ENCODE measurements around the gene SEMA5B.

SEMA5B gene

GRCh38 chr3:123072152-123072551, 44.6 kb upstream of the SEMA5B start:
- no peak for TF ChIP-seq ZNF274 (IDR thresholded peaks at IDR 0.05; ENCODE audit: low read depth, low read length)
- no peak for TF ChIP-seq YY1 (IDR thresholded peaks at IDR 0.05; ENCODE audit: insufficient read depth, insufficient read length)
- TF ChIP-seq SUZ12 (IDR thresholded peaks at IDR 0.05; ENCODE audit: extremely low read depth, insufficient read depth, insufficient read length): no peak
- Histone ChIP-seq H3K9ac (ENCODE audit: insufficient read length, low read depth) (no peak overlapping the region), H3K27me3 (ENCODE audit: insufficient read depth, insufficient read length) (no peaks in the 10 kb centered on the region), H3K9me3 (ENCODE audit: insufficient read depth, low read length) (no peaks in the 10 kb centered on the region), H3K36me3 (ENCODE audit: insufficient read depth, insufficient read length, low read length) (peaks cover 31% of the 10 kb centered on the region), H3K4me3 (ENCODE audit: insufficient read length, low read depth) (no peak overlapping the region), H3K4me1 (ENCODE audit: insufficient read depth, insufficient read length) (peaks cover 6% of the 10 kb centered on the region)
- DNase-seq (ENCODE audit: low read depth, low spot score): no peak

GRCh38 chr3:123071581-123071980, 44.0 kb upstream of the SEMA5B start:
- Histone ChIP-seq H3K9ac (ENCODE audit: insufficient read length, low read depth) (no peak overlapping the region), H3K4me1 (ENCODE audit: insufficient read depth, insufficient read length) (peaks cover 6% of the 10 kb centered on the region), H3K36me3 (ENCODE audit: insufficient read depth, insufficient read length, low read length) (peaks cover 31% of the 10 kb centered on the region), H3K9me3 (ENCODE audit: insufficient read depth, low read length) (no peaks in the 10 kb centered on the region), H3K4me3 (ENCODE audit: insufficient read length, low read depth) (no peak overlapping the region), H3K27me3 (ENCODE audit: insufficient read depth, insufficient read length) (peaks cover under 1% of the 10 kb centered on the region)
- TF ChIP-seq SUZ12 (IDR thresholded peaks at IDR 0.05; ENCODE audit: extremely low read depth, insufficient read depth, insufficient read length) (no peak), ZNF274 (IDR thresholded peaks at IDR 0.05; ENCODE audit: low read depth, low read length) (no peak), YY1 (IDR thresholded peaks at IDR 0.05; ENCODE audit: insufficient read depth, insufficient read length) (no peak)
- no peak for DNase-seq (ENCODE audit: low read depth, low spot score)

DNA sequence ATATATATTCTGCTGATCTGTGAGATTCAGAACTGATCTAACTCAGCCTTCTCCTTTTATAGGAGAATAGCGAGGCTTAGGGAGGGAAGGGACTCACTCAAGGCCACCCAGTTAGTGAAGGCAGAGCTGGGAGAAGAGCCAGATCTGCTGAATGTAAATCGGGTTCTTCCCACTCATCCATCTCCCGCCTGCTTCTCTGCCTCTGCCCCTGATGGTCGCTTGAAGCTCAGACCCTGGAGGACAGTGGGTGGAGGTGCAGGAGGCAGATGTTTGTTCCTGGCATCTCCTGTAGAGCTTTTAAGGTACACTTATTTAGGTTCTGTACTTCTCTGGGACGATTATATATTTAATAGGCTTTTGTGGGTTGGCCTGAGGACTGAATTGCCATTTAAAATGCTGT, 43.6 kb upstream of the SEMA5B start:
- Histone ChIP-seq H3K4me3 (ENCODE audit: insufficient read length, low read depth) (no peak overlapping the region), H3K9ac (ENCODE audit: insufficient read length, low read depth) (no peak overlapping the region), H3K36me3 (ENCODE audit: insufficient read depth, insufficient read length, low read length) (peaks cover 31% of the 10 kb centered on the region), H3K9me3 (ENCODE audit: insufficient read depth, low read length) (no peaks in the 10 kb centered on the region), H3K4me1 (ENCODE audit: insufficient read depth, insufficient read length) (peaks cover 6% of the 10 kb centered on the region), H3K27me3 (ENCODE audit: insufficient read depth, insufficient read length) (peaks cover 5% of the 10 kb centered on the region)
- DNase-seq (ENCODE audit: low read depth, low spot score): no peak
- TF ChIP-seq SUZ12 (IDR thresholded peaks at IDR 0.05; ENCODE audit: extremely low read depth, insufficient read depth, insufficient read length): no peak
- no peak for TF ChIP-seq YY1 (IDR thresholded peaks at IDR 0.05; ENCODE audit: insufficient read depth, insufficient read length)
- TF ChIP-seq ZNF274 (IDR thresholded peaks at IDR 0.05; ENCODE audit: low read depth, low read length): no peak

GRCh38 chr3:123070510-123070909, 42.9 kb upstream of the SEMA5B start:
- H3K27me3 ChIP-seq (ENCODE audit: insufficient read depth, insufficient read length): peaks cover 6% of the 10 kb centered on the region
- TF ChIP-seq SUZ12 (IDR thresholded peaks at IDR 0.05; ENCODE audit: extremely low read depth, insufficient read depth, insufficient read length): no peak
- no peak for TF ChIP-seq ZNF274 (IDR thresholded peaks at IDR 0.05; ENCODE audit: low read depth, low read length)
- no peak for TF ChIP-seq YY1 (IDR thresholded peaks at IDR 0.05; ENCODE audit: insufficient read depth, insufficient read length)

DNA sequence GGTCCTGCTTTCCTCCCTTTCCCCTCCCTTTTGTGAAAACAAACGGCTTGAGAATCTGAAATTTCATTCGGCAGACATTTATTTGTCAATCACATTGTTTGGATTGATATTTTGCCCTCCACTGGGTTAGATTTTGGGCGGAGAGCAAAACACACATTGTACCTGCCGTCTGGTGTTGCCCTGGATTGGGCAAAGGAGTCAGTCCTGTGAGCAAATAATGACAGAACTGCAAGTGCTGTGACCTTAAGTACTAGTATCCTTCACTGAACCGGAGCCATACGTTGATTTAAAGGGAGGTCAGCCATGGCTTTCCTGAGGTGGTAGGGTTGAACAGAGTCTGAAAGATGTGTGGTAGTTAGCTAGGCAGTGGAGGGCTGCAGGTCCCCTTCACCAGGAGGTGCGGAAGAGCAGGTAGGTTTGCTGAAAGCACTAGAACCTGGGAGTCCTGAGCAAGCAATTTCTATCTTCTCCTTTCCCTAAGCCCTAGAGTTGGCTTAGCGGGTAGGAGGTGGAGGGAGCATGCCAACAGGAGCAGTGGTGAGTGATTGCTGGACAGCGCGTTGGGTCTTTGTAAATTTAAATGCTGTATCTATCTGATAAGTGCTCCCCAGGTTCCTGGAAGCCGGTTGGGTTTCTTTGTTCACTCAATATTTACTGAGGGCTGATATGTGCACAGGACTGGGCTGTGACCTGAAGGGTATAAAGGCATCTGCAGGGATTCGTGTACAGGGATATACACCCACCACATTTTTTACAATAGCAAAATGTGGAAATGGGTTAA, 41.2 kb upstream of the SEMA5B start:
- Histone ChIP-seq H3K36me3 (ENCODE audit: insufficient read depth, insufficient read length, low read length) (peaks cover 29% of the 10 kb centered on the region), H3K9ac (ENCODE audit: insufficient read length, low read depth) (peak overlapping the region; percentile 96), H3K27me3 (ENCODE audit: insufficient read depth, insufficient read length) (peaks cover 6% of the 10 kb centered on the region), H3K9me3 (ENCODE audit: insufficient read depth, low read length) (no peaks in the 10 kb centered on the region), H3K4me3 (ENCODE audit: insufficient read length, low read depth) (peak overlapping the region; percentile 92), H3K4me1 (ENCODE audit: insufficient read depth, insufficient read length) (peaks cover 8% of the 10 kb centered on the region)
- TF ChIP-seq YY1 (IDR thresholded peaks at IDR 0.05; ENCODE audit: insufficient read depth, insufficient read length) (no peak), ZNF274 (IDR thresholded peaks at IDR 0.05; ENCODE audit: low read depth, low read length) (no peak), SUZ12 (IDR thresholded peaks at IDR 0.05; ENCODE audit: extremely low read depth, insufficient read depth, insufficient read length) (no peak)
- no peak for DNase-seq (ENCODE audit: low read depth, low spot score)

More at GRCh38 chr3:123070510-123070909, 42.9 kb upstream of the SEMA5B start:
- Histone ChIP-seq H3K36me3 (ENCODE audit: insufficient read depth, insufficient read length, low read length) (peaks cover 31% of the 10 kb centered on the region), H3K4me1 (ENCODE audit: insufficient read depth, insufficient read length) (peaks cover 6% of the 10 kb centered on the region), H3K9ac (ENCODE audit: insufficient read length, low read depth) (no peak overlapping the region), H3K4me3 (ENCODE audit: insufficient read length, low read depth) (no peak overlapping the region), H3K9me3 (ENCODE audit: insufficient read depth, low read length) (no peaks in the 10 kb centered on the region)
- no peak for DNase-seq (ENCODE audit: low read depth, low spot score)

DNA sequence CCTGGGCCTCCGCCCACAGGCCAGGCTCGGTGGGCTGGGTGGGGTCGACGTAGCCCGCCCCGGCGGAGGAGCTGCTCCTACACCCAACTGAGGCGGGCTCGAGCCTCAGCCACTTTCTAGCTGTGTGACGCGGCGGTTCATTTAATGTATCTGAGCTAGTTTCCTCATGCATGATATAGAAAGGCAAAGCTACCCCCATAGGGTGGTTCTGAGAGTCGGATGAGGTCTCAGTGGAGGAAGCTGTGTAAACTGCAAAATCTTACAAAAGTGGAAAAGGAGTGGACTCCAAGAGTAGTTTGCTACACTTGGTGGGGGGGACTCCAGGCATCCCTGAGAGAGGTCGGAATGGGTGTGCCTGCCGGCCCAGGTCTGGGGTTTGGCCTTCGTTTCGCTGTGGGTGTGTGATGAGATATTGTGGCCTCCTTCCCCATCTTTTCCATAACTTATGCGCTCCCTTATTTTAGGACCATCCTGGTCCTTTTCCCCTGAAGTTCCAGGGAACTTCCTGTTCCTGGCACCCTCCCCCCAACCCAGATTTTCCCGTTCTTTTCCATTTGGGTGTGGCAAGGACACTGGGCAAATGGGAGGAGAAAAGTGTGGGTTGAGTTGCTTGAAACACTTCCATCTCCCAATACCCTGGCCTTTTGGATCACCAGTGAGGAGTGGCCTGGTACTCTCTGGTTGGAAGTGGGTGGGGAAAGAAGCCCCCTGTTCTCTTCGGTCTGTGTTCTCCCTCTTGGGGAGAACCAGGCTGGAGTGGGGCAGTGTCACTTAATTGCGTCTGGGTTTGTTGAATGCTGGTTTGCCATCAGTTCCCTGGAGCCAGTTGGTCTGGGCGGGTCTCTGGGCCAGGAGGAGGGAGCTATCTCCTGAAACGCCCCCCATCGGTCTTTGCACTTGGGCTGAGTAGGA, 40.4 kb upstream of the SEMA5B start:
- H3K4me3 ChIP-seq (ENCODE audit: insufficient read length, low read depth): peak overlapping the region; percentile 92
- TF ChIP-seq SUZ12 (IDR thresholded peaks at IDR 0.05; ENCODE audit: extremely low read depth, insufficient read depth, insufficient read length) (no peak), YY1 (IDR thresholded peaks at IDR 0.05; ENCODE audit: insufficient read depth, insufficient read length) (no peak), ZNF274 (IDR thresholded peaks at IDR 0.05; ENCODE audit: low read depth, low read length) (no peak)
- no peaks in the 10 kb centered on the region for H3K9me3 ChIP-seq (ENCODE audit: insufficient read depth, low read length)
- H3K4me1 ChIP-seq (ENCODE audit: insufficient read depth, insufficient read length): peaks cover 8% of the 10 kb centered on the region
- DNase-seq (ENCODE audit: low read depth, low spot score): no peak
- peak overlapping the region; percentile 96 for H3K9ac ChIP-seq (ENCODE audit: insufficient read length, low read depth)
- peaks cover 23% of the 10 kb centered on the region for H3K36me3 ChIP-seq (ENCODE audit: insufficient read depth, insufficient read length, low read length)
- H3K27me3 ChIP-seq (ENCODE audit: insufficient read depth, insufficient read length): peaks cover 6% of the 10 kb centered on the region

Data from NT2/D1 (cell line).